Pancreas (tissue), 10 donors: Measurements from ENCODE around the gene PIP5K1B. TPM values are rescaled to one million over a fixed set of nuclear protein-coding genes. Genes with fewer than 3 reads are reported as not detected.

Experiments used
- ATAC-seq, 4 donors: fragments of 200-7000 bp; cut with Tn5 transposase; one replicate each; pipeline versions ENCODE4 v1.8.0 to v1.9.1; 2020; ENCODE audit warnings: mild to moderate bottlenecking in 4 of 4, moderate library complexity in 4 of 4
- DNase-seq, 6 donors: peaks; one replicate each; pipeline ENCODE4 v3.0.0-alpha.2; 2020
- FAIRE-seq: peaks from 2 replicates; lab custom pipeline; 2012; peaks lifted over from hg19 to GRCh38; lab: Jason Lieb, UNC
- H3K27ac ChIP-seq, 4 donors: fragments of 200-600 bp; sonication (generic); 1 replicate in 3 of 4; 2 replicates in 1 of 4; pipeline versions ENCODE4 v1.5.0 to v1.8.0; 2020
- H3K27me3 ChIP-seq, 4 donors: fragments of 200-600 bp; one replicate each; pipeline ENCODE4 v1.8.0; 2021
- H3K36me3 ChIP-seq, 3 donors: fragments of 200-600 bp; sonication (generic) in 1 of 3; one replicate each; pipeline versions ENCODE4 v1.5.0 to v1.8.0; 2020 to 2021
- H3K4me1 ChIP-seq, 3 donors: fragments of 200-600 bp; one replicate each; pipeline ENCODE4 v1.8.0; 2021
- H3K4me3 ChIP-seq, 4 donors: fragments of 200-600 bp; sonication (generic) in 2 of 4; one replicate each; pipeline versions ENCODE4 v1.5.0 to v1.8.0; 2020 to 2021
- H3K9me3 ChIP-seq, 4 donors: fragments of 200-600 bp; one replicate each; pipeline ENCODE4 v1.8.0; 2021
- WGBS, 2 donors: extraction: QIAGEN DNeasy Blood & Tissue Kit; methylation state at CpG; one replicate each; pipeline ENCODE4 v1.1.7; 2013; 5-methylcytosine and 5-hydroxymethylcytosine counted together
- intact Hi-C, 3 donors: fragments of 100-400 bp; cut with DNase I; formaldehyde crosslinking; loops; one replicate each; pipeline versions ENCODE4 v1.11.1 to v1.14.2; 2022
- polyA plus RNA-seq, 2 donors: library from polyadenylated mRNA; stranded (reverse); fragments of 200-250 nt; gene quantifications; one replicate each; pipeline ENCODE4 v1.2.3, GENCODE V29; 2013
- total RNA-seq, 6 donors: library from RNA; stranded (reverse); fragmentation: NEBNext Ultra II Directional in 4 of 6; extraction: Animal tissue kit (Norgen Biotek cat#: 25700) in 4 of 6; gene quantifications; one replicate each; pipeline versions ENCODE4 v1.2.1 to v1.2.4, GENCODE V29; 2021 to 2023
- TF ChIP-seq, protein P1 (sequence below), 4 donors: fragments of 200-600 bp; sonication (generic) in 3 of 4; IDR thresholded peaks; one replicate each; pipeline versions ENCODE4 v1.5.0 to v1.8.0; 2021; ENCODE audit warnings: antibody characterized with exemption in 4 of 4
- donor health status: healthy with polysubstance abuse.
- donor health status: DM: no; HTN: no; CAD: no; lungs with moderate emphysema.
- donor health status: DM: no; HTN: no; CAD: no.
- donor health status: control.
- donor health status: control.
- donor health status: Bipolar disorder and iron deficiency.
- donor health status: DM: yes; HTN: yes; CAD: no.
- donor health status: DM: no; HTN: no; CAD: no.
- donor health status: DM: no; HTN: no; CAD: no.
- donor health status: DM: yes; HTN: yes; CAD: no.

PIP5K1B gene
- total and polyA plus RNA-seq, 8 donors = 1.3 to 6.9 (median 6.2) TPM

GRCh38 chr9:68898781-68899439, 193.9 kb downstream of the PIP5K1B start:
- intact Hi-C loops = no loop called here
- WGBS, 2 donors = 87 to 91% methylated on average over 6 of the region's 6 CpGs
- no peak overlapping the region for H3K27ac ChIP-seq

GRCh38 chr9:68904454-68904853, 199.4 kb downstream of the PIP5K1B start:
- intact Hi-C loops = no loop called here
- Histone ChIP-seq H3K9me3 (no peaks in the 10 kb centered on the region), H3K27ac (no peak overlapping the region), H3K4me1 (no peaks in the 10 kb centered on the region), H3K4me3 (no peak overlapping the region), H3K27me3 (no peaks in the 10 kb centered on the region), H3K36me3 (no peaks in the 10 kb centered on the region)
- ATAC-seq = no peak
- DNase-seq = no peak
- 85 to 89% methylated on average over 6 of the region's 6 CpGs for WGBS, 2 donors
- TF ChIP-seq, protein P1, sequence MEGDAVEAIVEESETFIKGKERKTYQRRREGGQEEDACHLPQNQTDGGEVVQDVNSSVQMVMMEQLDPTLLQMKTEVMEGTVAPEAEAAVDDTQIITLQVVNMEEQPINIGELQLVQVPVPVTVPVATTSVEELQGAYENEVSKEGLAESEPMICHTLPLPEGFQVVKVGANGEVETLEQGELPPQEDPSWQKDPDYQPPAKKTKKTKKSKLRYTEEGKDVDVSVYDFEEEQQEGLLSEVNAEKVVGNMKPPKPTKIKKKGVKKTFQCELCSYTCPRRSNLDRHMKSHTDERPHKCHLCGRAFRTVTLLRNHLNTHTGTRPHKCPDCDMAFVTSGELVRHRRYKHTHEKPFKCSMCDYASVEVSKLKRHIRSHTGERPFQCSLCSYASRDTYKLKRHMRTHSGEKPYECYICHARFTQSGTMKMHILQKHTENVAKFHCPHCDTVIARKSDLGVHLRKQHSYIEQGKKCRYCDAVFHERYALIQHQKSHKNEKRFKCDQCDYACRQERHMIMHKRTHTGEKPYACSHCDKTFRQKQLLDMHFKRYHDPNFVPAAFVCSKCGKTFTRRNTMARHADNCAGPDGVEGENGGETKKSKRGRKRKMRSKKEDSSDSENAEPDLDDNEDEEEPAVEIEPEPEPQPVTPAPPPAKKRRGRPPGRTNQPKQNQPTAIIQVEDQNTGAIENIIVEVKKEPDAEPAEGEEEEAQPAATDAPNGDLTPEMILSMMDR (IDR thresholded peaks at IDR 0.05) = no peak
- no peak for FAIRE-seq

More at GRCh38 chr9:68898781-68899439, 193.9 kb downstream of the PIP5K1B start:
- TF ChIP-seq, protein P1 (IDR thresholded peaks at IDR 0.05) = no peak
- no peak for ATAC-seq
- no peaks in the 10 kb centered on the region for H3K9me3 ChIP-seq
- FAIRE-seq = no peak
- no peaks in the 10 kb centered on the region for H3K36me3 ChIP-seq
- H3K4me1 ChIP-seq = peaks cover 0 to 18% (median 6%) of the 10 kb centered on the region in 3 donors
- no peak overlapping the region for H3K4me3 ChIP-seq
- no peaks in the 10 kb centered on the region for H3K27me3 ChIP-seq
- no peak for DNase-seq

DNA sequence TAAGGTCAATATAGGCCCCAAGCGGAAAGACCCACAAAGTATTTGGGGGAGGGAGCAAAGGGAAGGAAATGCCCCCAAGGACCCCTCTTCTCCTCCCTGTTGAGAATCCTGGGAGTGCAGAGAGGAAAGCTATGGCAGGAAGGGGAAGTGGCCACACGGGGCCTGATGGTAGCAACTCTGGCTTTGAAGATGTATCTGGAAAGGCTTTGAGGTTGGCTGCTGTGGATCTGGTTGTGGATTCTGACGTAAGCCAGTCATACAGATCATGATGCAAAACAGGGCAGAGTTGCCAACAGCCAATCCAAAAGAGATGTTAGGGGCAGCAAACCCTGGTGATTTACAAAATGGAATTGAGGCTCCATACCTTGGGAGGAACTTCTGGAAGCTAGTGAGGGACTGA, 200.1 kb downstream of the PIP5K1B start:
- Histone ChIP-seq H3K27me3 (no peaks in the 10 kb centered on the region), H3K27ac (no peak overlapping the region), H3K36me3 (no peaks in the 10 kb centered on the region), H3K4me1 (no peaks in the 10 kb centered on the region), H3K4me3 (no peak overlapping the region), H3K9me3 (no peaks in the 10 kb centered on the region)
- WGBS, 2 donors = 59 to 72% methylated on average over 3 of the region's 3 CpGs
- DNase-seq (no peak), ATAC-seq (no peak), FAIRE-seq (no peak)
- intact Hi-C loops = no loop called here
- TF ChIP-seq, protein P1 (IDR thresholded peaks at IDR 0.05) = no peak

GRCh38 chr9:68907910-68908309, 202.9 kb downstream of the PIP5K1B start:
- Histone ChIP-seq H3K27me3 (no peaks in the 10 kb centered on the region), H3K4me1 (peaks cover 2 to 5% (median 4%) of the 10 kb centered on the region in 3 donors), H3K9me3 (no peaks in the 10 kb centered on the region), H3K36me3 (no peaks in the 10 kb centered on the region), H3K27ac (no peak overlapping the region), H3K4me3 (no peak overlapping the region)
- 85 to 91% methylated on average over 2 of the region's 2 CpGs for WGBS, 2 donors
- intact Hi-C loops = no loop called here
- FAIRE-seq (no peak), ATAC-seq (no peak), DNase-seq (no peak)
- TF ChIP-seq, protein P1 (IDR thresholded peaks at IDR 0.05) = no peak

GRCh38 chr9:68912561-68912960, 207.5 kb downstream of the PIP5K1B start:
- FAIRE-seq = no peak

More at GRCh38 chr9:68912561-68912960, 207.5 kb downstream of the PIP5K1B start:
- no peak overlapping the region for H3K4me3 ChIP-seq
- ATAC-seq = peak in 3 of 4 donors; percentile 11 to 36 (median 14)
- no peaks in the 10 kb centered on the region for H3K27me3 ChIP-seq
- no peaks in the 10 kb centered on the region for H3K36me3 ChIP-seq
- TF ChIP-seq, protein P1 (IDR thresholded peaks at IDR 0.05) = no peak
- peak overlapping the region in 1 of 4 donors; percentile 8 for H3K27ac ChIP-seq
- DNase-seq = no peak
- H3K4me1 ChIP-seq = peaks cover 8 to 12% (median 11%) of the 10 kb centered on the region in 3 donors
- intact Hi-C loops = no loop called here
- no peaks in the 10 kb centered on the region for H3K9me3 ChIP-seq
